Measurements from ENCODE around the gene KCNQ5.

Gene KCNQ5

GRCh38 chr6:73045609-73046008 is 423.7 kb downstream of the KCNQ5 start:
- DNase-seq = no peak

- DNase-seq = no peak
Observed at GRCh38 chr6:73047801-73048200, 425.9 kb downstream of the KCNQ5 start.

GRCh38 chr6:73049971-73050594 is 428.2 kb downstream of the KCNQ5 start:
- no peak for DNase-seq

GRCh38 chr6:73050706-73051105 is 428.8 kb downstream of the KCNQ5 start:
- DNase-seq = no peak

GRCh38 chr6:73051147-73051546 is 429.3 kb downstream of the KCNQ5 start:
- DNase-seq = no peak

- no peak for DNase-seq
Observed at GRCh38 chr6:73054958-73055357, 433.1 kb downstream of the KCNQ5 start.

GRCh38 chr6:73058736-73059135 is 436.9 kb downstream of the KCNQ5 start:
- no peak for DNase-seq

GRCh38 chr6:73062130-73062529 is 440.3 kb downstream of the KCNQ5 start:
- no peak for DNase-seq

- no peak for DNase-seq
Observed at GRCh38 chr6:73062837-73063236, 441.0 kb downstream of the KCNQ5 start.

GRCh38 chr6:73064266-73064665 is 442.4 kb downstream of the KCNQ5 start:
- no peak for DNase-seq

GRCh38 chr6:73073238-73073637 is 451.4 kb downstream of the KCNQ5 start:
- DNase-seq = no peak

GRCh38 chr6:73074175-73074574 is 452.3 kb downstream of the KCNQ5 start:
- no peak for DNase-seq

- DNase-seq = no peak
Observed at GRCh38 chr6:73076211-73076954, 454.5 kb downstream of the KCNQ5 start.

- DNase-seq = no peak
Observed at GRCh38 chr6:73078333-73078862, 456.5 kb downstream of the KCNQ5 start.

GRCh38 chr6:73078908-73079610 is 457.2 kb downstream of the KCNQ5 start:
- no peak for DNase-seq

- no peak for DNase-seq
Observed at GRCh38 chr6:73079611-73079955, 457.7 kb downstream of the KCNQ5 start.

GRCh38 chr6:73079978-73080377 is 458.1 kb downstream of the KCNQ5 start:
- no peak for DNase-seq

- DNase-seq = no peak
Observed at GRCh38 chr6:73081955-73082354, 460.1 kb downstream of the KCNQ5 start.

GRCh38 chr6:73083886-73084285 is 462.0 kb downstream of the KCNQ5 start:
- DNase-seq = peak in 3 of 58 donors; percentile 4 to 10 (median 7)

- DNase-seq = no peak
Observed at GRCh38 chr6:73085443-73085871, 463.6 kb downstream of the KCNQ5 start.

GRCh38 chr6:73086726-73087125 is 464.9 kb downstream of the KCNQ5 start:
- DNase-seq = no peak

GRCh38 chr6:73088138-73088813 is 466.4 kb downstream of the KCNQ5 start:
- no peak for DNase-seq

All from anterior cingulate cortex (tissue), 58 donors.